GM12878 (cell line): ENCODE data around the gene LMF1.

ENCODE experiments used
- ESRRA ChIP-seq: IDR thresholded peaks from 2 replicates; pipeline ENCODE4 v1.6.1; 2012; ENCODE audit warnings: mild to moderate bottlenecking, low read length, improper control_type of control experiment
- NFYB ChIP-seq: IDR thresholded peaks from 2 replicates; pipeline ENCODE4 v1.6.1; 2011; ENCODE audit warnings: low read depth, mild to moderate bottlenecking, low read length, improper control_type of control experiment, moderate library complexity; ENCODE audit not compliant: insufficient read depth
- TF ChIP-seq, protein P1 (sequence below): fragments of 450-650 bp; IDR thresholded peaks from 2 replicates; pipeline ENCODE4 v1.6.1; 2017; ENCODE audit warnings: mild to moderate bottlenecking, moderate library complexity
- TF ChIP-seq, protein P2 (sequence below): fragments of 450-650 bp; IDR thresholded peaks from 2 replicates; pipeline ENCODE4 v1.6.1; 2017; ENCODE audit warnings: mild to moderate bottlenecking
- TF ChIP-seq, protein P3 (sequence below), 3 experiments: IDR thresholded peaks in 2 of 3; conservative IDR thresholded peaks in 1 of 3; 2 replicates each; pipeline ENCODE4 v1.5.1; 2011; ENCODE audit warnings: low read depth in 3 of 3, low read length in 3 of 3, mild to moderate bottlenecking in 3 of 3, control low read depth in 2 of 3, moderate library complexity in 2 of 3, inconsistent platforms in 1 of 3, mixed read lengths in 1 of 3; ENCODE audit not compliant: control insufficient read depth in 2 of 3, insufficient read depth in 1 of 3; ENCODE audit errors: extremely low read depth in 1 of 3

DNA sequence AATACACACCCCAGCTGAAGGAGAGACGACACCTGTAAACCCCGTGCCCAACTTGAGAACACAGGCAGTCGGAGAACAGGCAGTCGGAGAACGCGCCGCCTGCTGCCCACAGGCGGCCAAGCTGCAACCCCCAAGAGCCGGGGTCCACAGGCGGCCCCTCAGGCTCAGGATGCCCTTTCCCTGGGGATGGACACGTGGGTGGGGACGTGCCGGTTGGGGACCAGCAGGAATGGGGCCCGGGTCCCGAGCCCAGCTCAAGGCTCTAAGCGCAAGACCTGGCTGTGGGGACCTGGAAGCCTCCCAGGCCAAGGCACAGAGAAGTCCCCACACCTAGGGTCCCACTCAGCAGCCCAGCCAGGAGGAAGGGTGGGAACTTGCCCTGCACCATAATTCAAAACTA, 90.8 kb downstream of the LMF1 start:
- TF ChIP-seq ESRRA: no peak
- TF ChIP-seq NFYB: no peak
- TF ChIP-seq, protein P1, sequence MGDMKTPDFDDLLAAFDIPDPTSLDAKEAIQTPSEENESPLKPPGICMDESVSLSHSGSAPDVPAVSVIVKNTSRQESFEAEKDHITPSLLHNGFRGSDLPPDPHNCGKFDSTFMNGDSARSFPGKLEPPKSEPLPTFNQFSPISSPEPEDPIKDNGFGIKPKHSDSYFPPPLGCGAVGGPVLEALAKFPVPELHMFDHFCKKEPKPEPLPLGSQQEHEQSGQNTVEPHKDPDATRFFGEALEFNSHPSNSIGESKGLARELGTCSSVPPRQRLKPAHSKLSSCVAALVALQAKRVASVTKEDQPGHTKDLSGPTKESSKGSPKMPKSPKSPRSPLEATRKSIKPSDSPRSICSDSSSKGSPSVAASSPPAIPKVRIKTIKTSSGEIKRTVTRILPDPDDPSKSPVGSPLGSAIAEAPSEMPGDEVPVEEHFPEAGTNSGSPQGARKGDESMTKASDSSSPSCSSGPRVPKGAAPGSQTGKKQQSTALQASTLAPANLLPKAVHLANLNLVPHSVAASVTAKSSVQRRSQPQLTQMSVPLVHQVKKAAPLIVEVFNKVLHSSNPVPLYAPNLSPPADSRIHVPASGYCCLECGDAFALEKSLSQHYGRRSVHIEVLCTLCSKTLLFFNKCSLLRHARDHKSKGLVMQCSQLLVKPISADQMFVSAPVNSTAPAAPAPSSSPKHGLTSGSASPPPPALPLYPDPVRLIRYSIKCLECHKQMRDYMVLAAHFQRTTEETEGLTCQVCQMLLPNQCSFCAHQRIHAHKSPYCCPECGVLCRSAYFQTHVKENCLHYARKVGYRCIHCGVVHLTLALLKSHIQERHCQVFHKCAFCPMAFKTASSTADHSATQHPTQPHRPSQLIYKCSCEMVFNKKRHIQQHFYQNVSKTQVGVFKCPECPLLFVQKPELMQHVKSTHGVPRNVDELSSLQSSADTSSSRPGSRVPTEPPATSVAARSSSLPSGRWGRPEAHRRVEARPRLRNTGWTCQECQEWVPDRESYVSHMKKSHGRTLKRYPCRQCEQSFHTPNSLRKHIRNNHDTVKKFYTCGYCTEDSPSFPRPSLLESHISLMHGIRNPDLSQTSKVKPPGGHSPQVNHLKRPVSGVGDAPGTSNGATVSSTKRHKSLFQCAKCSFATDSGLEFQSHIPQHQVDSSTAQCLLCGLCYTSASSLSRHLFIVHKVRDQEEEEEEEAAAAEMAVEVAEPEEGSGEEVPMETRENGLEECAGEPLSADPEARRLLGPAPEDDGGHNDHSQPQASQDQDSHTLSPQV: no peak
- TF ChIP-seq, protein P2, sequence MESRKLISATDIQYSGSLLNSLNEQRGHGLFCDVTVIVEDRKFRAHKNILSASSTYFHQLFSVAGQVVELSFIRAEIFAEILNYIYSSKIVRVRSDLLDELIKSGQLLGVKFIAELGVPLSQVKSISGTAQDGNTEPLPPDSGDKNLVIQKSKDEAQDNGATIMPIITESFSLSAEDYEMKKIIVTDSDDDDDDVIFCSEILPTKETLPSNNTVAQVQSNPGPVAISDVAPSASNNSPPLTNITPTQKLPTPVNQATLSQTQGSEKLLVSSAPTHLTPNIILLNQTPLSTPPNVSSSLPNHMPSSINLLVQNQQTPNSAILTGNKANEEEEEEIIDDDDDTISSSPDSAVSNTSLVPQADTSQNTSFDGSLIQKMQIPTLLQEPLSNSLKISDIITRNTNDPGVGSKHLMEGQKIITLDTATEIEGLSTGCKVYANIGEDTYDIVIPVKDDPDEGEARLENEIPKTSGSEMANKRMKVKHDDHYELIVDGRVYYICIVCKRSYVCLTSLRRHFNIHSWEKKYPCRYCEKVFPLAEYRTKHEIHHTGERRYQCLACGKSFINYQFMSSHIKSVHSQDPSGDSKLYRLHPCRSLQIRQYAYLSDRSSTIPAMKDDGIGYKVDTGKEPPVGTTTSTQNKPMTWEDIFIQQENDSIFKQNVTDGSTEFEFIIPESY: no peak
- TF ChIP-seq, protein P3, sequence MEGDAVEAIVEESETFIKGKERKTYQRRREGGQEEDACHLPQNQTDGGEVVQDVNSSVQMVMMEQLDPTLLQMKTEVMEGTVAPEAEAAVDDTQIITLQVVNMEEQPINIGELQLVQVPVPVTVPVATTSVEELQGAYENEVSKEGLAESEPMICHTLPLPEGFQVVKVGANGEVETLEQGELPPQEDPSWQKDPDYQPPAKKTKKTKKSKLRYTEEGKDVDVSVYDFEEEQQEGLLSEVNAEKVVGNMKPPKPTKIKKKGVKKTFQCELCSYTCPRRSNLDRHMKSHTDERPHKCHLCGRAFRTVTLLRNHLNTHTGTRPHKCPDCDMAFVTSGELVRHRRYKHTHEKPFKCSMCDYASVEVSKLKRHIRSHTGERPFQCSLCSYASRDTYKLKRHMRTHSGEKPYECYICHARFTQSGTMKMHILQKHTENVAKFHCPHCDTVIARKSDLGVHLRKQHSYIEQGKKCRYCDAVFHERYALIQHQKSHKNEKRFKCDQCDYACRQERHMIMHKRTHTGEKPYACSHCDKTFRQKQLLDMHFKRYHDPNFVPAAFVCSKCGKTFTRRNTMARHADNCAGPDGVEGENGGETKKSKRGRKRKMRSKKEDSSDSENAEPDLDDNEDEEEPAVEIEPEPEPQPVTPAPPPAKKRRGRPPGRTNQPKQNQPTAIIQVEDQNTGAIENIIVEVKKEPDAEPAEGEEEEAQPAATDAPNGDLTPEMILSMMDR (IDR thresholded peaks at IDR 0.05 in 2 of 3, conservative IDR thresholded peaks at IDR 0.05 in 1 of 3; ENCODE audit: control insufficient read depth in 2 of 3, extremely low read depth in 1 of 3, insufficient read depth in 1 of 3, low read depth in 3 of 3, low read length in 3 of 3): no peak
